GM12801 (cell line): ENCODE results near the gene FBN2.

ENCODE experiments used
- CTCF ChIP-seq: IDR thresholded peaks from one replicate; pipeline ENCODE4 v1.5.1; 2011; ENCODE audit warnings: control low read depth; ENCODE audit not compliant: insufficient read length; ENCODE audit errors: extremely low read depth

Gene FBN2

GRCh38 chr5:128405159-128405558 lies 132.9 kb downstream of the FBN2 start:
- TF ChIP-seq CTCF = no peak

- TF ChIP-seq CTCF = no peak
Observed at GRCh38 chr5:128403333-128403732, 134.7 kb downstream of the FBN2 start.

GRCh38 chr5:128402506-128402905 lies 135.5 kb downstream of the FBN2 start:
- TF ChIP-seq CTCF = no peak

GRCh38 chr5:128399111-128399510 lies 138.9 kb downstream of the FBN2 start:
- no peak for TF ChIP-seq CTCF

GRCh38 chr5:128397876-128398275 lies 140.2 kb downstream of the FBN2 start:
- TF ChIP-seq CTCF = no peak

GRCh38 chr5:128395073-128395472 lies 143.0 kb downstream of the FBN2 start:
- no peak for TF ChIP-seq CTCF

- no peak for TF ChIP-seq CTCF
Observed at GRCh38 chr5:128384068-128384467, 154.0 kb downstream of the FBN2 start.

GRCh38 chr5:128380337-128380736 lies 157.7 kb downstream of the FBN2 start:
- no peak for TF ChIP-seq CTCF
